Activated T-cell treated with anti-CD3 and anti-CD28 coated beads, Interleukin-2, amount 50 U/mL, for 72 hours (primary cell): ENCODE measurements around the gene SLC30A9. TPM values are rescaled to one million over a fixed set of nuclear protein-coding genes. Genes with fewer than 3 reads are reported as not detected.

Experiments used
- ATAC-seq, 2 donors: fragments of 150-1000 bp; cut with Tn5 transposase; replicated peaks in 1 of 2; 2 replicates each; pipeline ENCODE4 v1.10.0; 2021; ENCODE audit warnings: moderate library complexity in 2 of 2, mild to moderate bottlenecking in 1 of 2
- DNase-seq, 2 donors: peaks; one replicate each; pipeline ENCODE4 v3.0.0; 2021 to 2022; ENCODE audit warnings: mixed read lengths in 1 of 2
- H3K27ac Mint-ChIP-seq: one replicate; pipeline ENCODE4 v1.8.0; 2022; ENCODE audit warnings: mild to moderate bottlenecking, moderate library complexity, mixed read lengths
- H3K27me3 Mint-ChIP-seq: one replicate; pipeline ENCODE4 v1.8.0; 2022; ENCODE audit warnings: low read depth, mixed read lengths
- H3K36me3 Mint-ChIP-seq, 2 donors: one replicate each; pipeline ENCODE4 v1.8.0; 2022; ENCODE audit warnings: mixed read lengths in 2 of 2, mild to moderate bottlenecking in 1 of 2; ENCODE audit not compliant: insufficient read depth in 2 of 2
- H3K4me1 Mint-ChIP-seq: one replicate; pipeline ENCODE4 v1.8.0; 2022; ENCODE audit warnings: low read depth, mixed read lengths
- H3K4me3 Mint-ChIP-seq, 2 donors: one replicate each; pipeline ENCODE4 v1.8.0; 2022; ENCODE audit warnings: mild to moderate bottlenecking in 2 of 2, mixed read lengths in 2 of 2, moderate library complexity in 2 of 2
- H3K9me3 Mint-ChIP-seq, 2 donors: one replicate each; pipeline ENCODE4 v1.8.0; 2022; ENCODE audit warnings: mixed read lengths in 2 of 2
- total RNA-seq, 2 donors: library from RNA; stranded (reverse); gene quantifications; one replicate each; pipeline ENCODE4 v1.2.3, GENCODE V29; 2022

The SLC30A9 gene
- total RNA-seq, 2 donors from 2014 or later, result 45.5 to 47.8 TPM

GRCh38 chr4:41981456-41981855 lies 8.9 kb upstream of the SLC30A9 start, which contains the start of gene DCAF4L1:
Gene DCAF4L1 (plus strand): TSS chr4:41981756. CDS start chr4:41981793, 37 bp downstream.
- Mint-ChIP-seq H3K27me3 (no peaks in the 10 kb centered on the region), H3K4me1 (no peaks in the 10 kb centered on the region), H3K27ac (no peak within 1 kb of the TSS), H3K9me3 (no peaks in the 10 kb centered on the region), H3K4me3 (no peak within 1 kb of the TSS), H3K36me3 (no peaks in the 10 kb centered on the region)
- DNase-seq (no peak), ATAC-seq (no peak)

- ATAC-seq (no peak), DNase-seq (no peak)
- Mint-ChIP-seq H3K4me1 (no peaks in the 10 kb centered on the region), H3K4me3 (no peak overlapping the region), H3K27me3 (no peaks in the 10 kb centered on the region), H3K36me3 (no peaks in the 10 kb centered on the region), H3K27ac (no peak overlapping the region), H3K9me3 (no peaks in the 10 kb centered on the region)
Observed at GRCh38 chr4:41982716-41983115, 7.6 kb upstream of the SLC30A9 start.

GRCh38 chr4:41985151-41985550 lies 5.2 kb upstream of the SLC30A9 start:
- H3K27ac Mint-ChIP-seq, result no peak overlapping the region
- peaks cover 0 to 3% of the 10 kb centered on the region in 2 donors for H3K36me3 Mint-ChIP-seq
- no peak for DNase-seq
- H3K4me1 Mint-ChIP-seq, result no peaks in the 10 kb centered on the region
- no peaks in the 10 kb centered on the region for H3K27me3 Mint-ChIP-seq
- H3K9me3 Mint-ChIP-seq, result no peaks in the 10 kb centered on the region
- no peak overlapping the region for H3K4me3 Mint-ChIP-seq
- no peak for ATAC-seq

GRCh38 chr4:41989994-41990364 lies 351 bp upstream of the SLC30A9 start:
- no peaks in the 10 kb centered on the region for H3K27me3 Mint-ChIP-seq
- peak overlapping the region; percentile 91 to 99 for H3K4me3 Mint-ChIP-seq
- H3K9me3 Mint-ChIP-seq, result no peaks in the 10 kb centered on the region

GRCh38 chr4:41991916-41992767 lies 1.8 kb downstream of the SLC30A9 start:
- Mint-ChIP-seq H3K27me3 (no peaks in the 10 kb centered on the region), H3K27ac (peak overlapping the region; percentile 60), H3K4me3 (peak overlapping the region; percentile 91 to 99), H3K36me3 (peaks cover 2 to 5% of the 10 kb centered on the region in 2 donors), H3K9me3 (no peaks in the 10 kb centered on the region), H3K4me1 (peaks cover 18% of the 10 kb centered on the region)
- ATAC-seq, result no peak
- DNase-seq, result no peak

More at GRCh38 chr4:41989994-41990364, 351 bp upstream of the SLC30A9 start:
- Mint-ChIP-seq H3K4me1 (peaks cover 18% of the 10 kb centered on the region), H3K27ac (peak overlapping the region; percentile 97), H3K36me3 (peaks cover 2 to 5% of the 10 kb centered on the region in 2 donors)
- ATAC-seq (peak; percentile 6 to 11), DNase-seq (no peak)

- Mint-ChIP-seq H3K27me3 (no peaks in the 10 kb centered on the region), H3K4me1 (peaks cover 18% of the 10 kb centered on the region), H3K36me3 (peaks cover 2 to 5% of the 10 kb centered on the region in 2 donors), H3K9me3 (no peaks in the 10 kb centered on the region), H3K27ac (peak overlapping the region; percentile 60), H3K4me3 (no peak overlapping the region)
- DNase-seq, result no peak
- ATAC-seq, result no peak
Observed at GRCh38 chr4:41992967-41993857, 2.9 kb downstream of the SLC30A9 start.

- no peak overlapping the region for H3K4me3 Mint-ChIP-seq
- DNase-seq (no peak), ATAC-seq (no peak)
- H3K27ac Mint-ChIP-seq, result no peak overlapping the region
- peaks cover 28% of the 10 kb centered on the region for H3K4me1 Mint-ChIP-seq
- no peaks in the 10 kb centered on the region for H3K27me3 Mint-ChIP-seq
- H3K36me3 Mint-ChIP-seq, result peaks cover 2 to 5% of the 10 kb centered on the region in 2 donors
- no peaks in the 10 kb centered on the region for H3K9me3 Mint-ChIP-seq
Observed at GRCh38 chr4:41994461-41994985, 4.2 kb downstream of the SLC30A9 start.

- ATAC-seq (no peak), DNase-seq (no peak)
- Mint-ChIP-seq H3K4me3 (no peak overlapping the region), H3K4me1 (peaks cover 18% of the 10 kb centered on the region), H3K9me3 (no peaks in the 10 kb centered on the region), H3K27ac (no peak overlapping the region), H3K36me3 (peaks cover 1 to 3% of the 10 kb centered on the region in 2 donors), H3K27me3 (no peaks in the 10 kb centered on the region)
Observed at GRCh38 chr4:41998019-41998418, 7.7 kb downstream of the SLC30A9 start.

GRCh38 chr4:41999321-41999720 lies 9.0 kb downstream of the SLC30A9 start:
- DNase-seq (no peak), ATAC-seq (no peak)
- H3K9me3 Mint-ChIP-seq, result no peaks in the 10 kb centered on the region
- H3K36me3 Mint-ChIP-seq, result peaks cover 3 to 11% of the 10 kb centered on the region in 2 donors
- H3K27me3 Mint-ChIP-seq, result no peaks in the 10 kb centered on the region
- no peak overlapping the region for H3K27ac Mint-ChIP-seq
- peaks cover 18% of the 10 kb centered on the region for H3K4me1 Mint-ChIP-seq
- no peak overlapping the region for H3K4me3 Mint-ChIP-seq

GRCh38 chr4:42008011-42008786 lies 17.9 kb downstream of the SLC30A9 start:
- Mint-ChIP-seq H3K36me3 (peaks cover 14 to 38% of the 10 kb centered on the region in 2 donors), H3K4me3 (no peak overlapping the region), H3K9me3 (peaks cover 0 to 5% of the 10 kb centered on the region in 2 donors), H3K27me3 (no peaks in the 10 kb centered on the region), H3K4me1 (peaks cover 6% of the 10 kb centered on the region), H3K27ac (no peak overlapping the region)
- DNase-seq, result no peak
- no peak for ATAC-seq

- ATAC-seq, result no peak
- H3K4me3 Mint-ChIP-seq, result no peak overlapping the region
- no peak overlapping the region for H3K27ac Mint-ChIP-seq
- no peak for DNase-seq
- H3K9me3 Mint-ChIP-seq, result peaks cover 0 to 5% of the 10 kb centered on the region in 2 donors
- no peaks in the 10 kb centered on the region for H3K27me3 Mint-ChIP-seq
- peaks cover 5% of the 10 kb centered on the region for H3K4me1 Mint-ChIP-seq
- peaks cover 8 to 15% of the 10 kb centered on the region in 2 donors for H3K36me3 Mint-ChIP-seq
Observed at GRCh38 chr4:42015438-42015837, 25.1 kb downstream of the SLC30A9 start.

GRCh38 chr4:42018451-42018850 lies 28.1 kb downstream of the SLC30A9 start:
- DNase-seq (no peak), ATAC-seq (no peak)
- Mint-ChIP-seq H3K4me3 (no peak overlapping the region), H3K36me3 (peaks cover 0 to 14% of the 10 kb centered on the region in 2 donors), H3K27ac (no peak overlapping the region), H3K27me3 (no peaks in the 10 kb centered on the region), H3K9me3 (no peaks in the 10 kb centered on the region), H3K4me1 (peaks cover 5% of the 10 kb centered on the region)
